ENCODE measurements around the gene BCKDHA.
"Not testable (repeated sequence)": the region's sequence is repeated elsewhere in the genome, so short reads cannot be mapped to it uniquely, and the experiment has no call there.

BCKDHA gene

DNA sequence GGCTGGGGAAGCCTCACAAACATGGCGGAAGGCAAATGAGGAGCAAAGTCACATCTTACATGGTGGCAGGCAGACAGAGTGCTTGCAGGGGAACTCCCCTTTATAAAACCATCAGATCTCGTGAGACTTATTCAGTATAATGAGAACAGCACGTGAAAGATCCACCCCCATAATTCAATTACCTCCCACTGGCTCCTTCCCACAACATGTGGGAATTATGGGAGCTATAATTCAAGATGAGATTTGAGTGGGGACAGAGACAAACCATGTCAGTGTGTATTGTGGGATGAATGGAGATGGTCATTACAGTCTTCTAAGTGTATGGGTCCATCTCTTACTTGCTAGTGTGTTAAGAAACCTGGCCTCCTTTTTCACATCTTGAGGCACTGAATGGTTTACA, 4.4 kb downstream of the BCKDHA start:
- Histone ChIP-seq H4K5ac (ENCODE audit: low read length) (no peak overlapping the region), H3K79me1 (ENCODE audit: low read length) (peaks cover 7% of the 10 kb centered on the region)
- WGBS (ENCODE audit: extremely low coverage, insufficient coverage, low lambda C conversion rate): no CpG with 5 or more reads among the region's 3 CpGs

DNA sequence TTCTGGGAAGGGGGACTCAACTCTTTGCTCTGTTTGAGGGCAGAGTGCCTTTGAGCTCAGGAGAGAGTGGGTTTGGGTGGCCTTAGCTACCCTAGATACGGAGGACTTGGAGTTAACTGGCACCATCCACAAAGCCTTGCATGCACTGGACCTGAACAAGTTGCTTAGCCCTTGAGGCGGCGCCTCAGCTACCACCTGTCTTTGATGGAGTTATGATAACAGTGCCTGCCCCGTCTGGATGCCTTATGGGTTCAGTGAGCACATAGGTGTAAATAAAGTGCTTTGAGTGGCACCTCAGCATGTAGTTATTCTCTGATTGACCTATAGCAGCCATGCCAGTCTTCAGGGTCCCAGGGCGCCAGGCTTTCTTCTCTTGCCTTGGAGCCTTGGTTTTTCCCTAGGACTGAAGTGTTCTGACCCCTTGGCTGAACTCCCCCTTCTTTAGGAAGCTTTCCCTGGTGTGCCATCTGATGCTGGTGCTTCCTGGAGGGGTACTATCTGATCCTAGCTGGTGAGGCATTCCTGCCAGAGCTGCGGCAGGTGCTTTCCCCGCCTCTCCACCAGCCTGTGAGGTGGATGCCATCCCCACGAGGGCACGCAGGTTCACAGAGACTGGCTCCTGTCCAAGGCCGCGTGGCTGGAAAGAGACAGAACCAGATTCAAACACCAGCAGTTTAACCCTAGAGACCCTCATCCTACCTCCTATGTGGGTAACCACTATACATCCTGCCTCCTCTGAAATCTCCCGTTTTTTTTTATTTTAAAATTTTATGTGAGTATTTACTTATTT, 5.8 kb downstream of the BCKDHA start:
- Histone ChIP-seq H3K18ac (ENCODE audit: low read length) (no peak overlapping the region), H3K36me3 (ENCODE audit: control insufficient read depth, insufficient read depth, low read length) (no peaks in the 10 kb centered on the region), H3K79me1 (ENCODE audit: low read length) (peaks cover 3% of the 10 kb centered on the region), H4K8ac (ENCODE audit: low read depth, low read length) (no peak overlapping the region), H3K4me2 (ENCODE audit: low read length) (no peak overlapping the region), H3K23ac (ENCODE audit: low read length) (no peak overlapping the region), H2BK5ac (ENCODE audit: low read length) (no peak overlapping the region), H3K9ac (ENCODE audit: low read length) (no peak overlapping the region), H4K5ac (ENCODE audit: low read length) (no peak overlapping the region), H2BK120ac (ENCODE audit: low read depth, low read length) (no peak overlapping the region), H3K4me3 (ENCODE audit: low read length) (no peak overlapping the region), H3K4me1 (ENCODE audit: control insufficient read depth, low read depth, low read length) (peaks cover 5% of the 10 kb centered on the region), H3K79me2 (ENCODE audit: control insufficient read depth, insufficient read depth, low read length) (peaks cover 3% of the 10 kb centered on the region), H3K27ac (ENCODE audit: low read depth, low read length) (no peak overlapping the region), H3K4ac (ENCODE audit: low read depth, low read length) (no peak overlapping the region), H2BK15ac (replicated peaks; ENCODE audit: low read depth) (no peak overlapping the region), H3K27me3 (ENCODE audit: insufficient read depth, low read length, poor library complexity) (no peaks in the 10 kb centered on the region), H3K56ac (ENCODE audit: low read length) (no peak overlapping the region), H2AK5ac (ENCODE audit: low read length) (no peak overlapping the region)
- no CpG with 5 or more reads among the region's 12 CpGs for WGBS (ENCODE audit: extremely low coverage, insufficient coverage, low lambda C conversion rate)
- DNase-seq: no peak

More for the DNA sequence above, 4.4 kb downstream of the BCKDHA start:
- no peak overlapping the region for H3K23ac ChIP-seq (ENCODE audit: low read length)
- H3K4me1 ChIP-seq (ENCODE audit: control insufficient read depth, low read depth, low read length): no peaks in the 10 kb centered on the region
- H3K56ac ChIP-seq (ENCODE audit: low read length): no peak overlapping the region
- no peak overlapping the region for H2BK5ac ChIP-seq (ENCODE audit: low read length)
- H3K9ac ChIP-seq (ENCODE audit: low read length): no peak overlapping the region
- no peak for DNase-seq
- no peak overlapping the region for H2BK15ac ChIP-seq (replicated peaks; ENCODE audit: low read depth)
- H3K27ac ChIP-seq (ENCODE audit: low read depth, low read length): no peak overlapping the region
- no peak overlapping the region for H2AK5ac ChIP-seq (ENCODE audit: low read length)
- no peak overlapping the region for H3K4ac ChIP-seq (ENCODE audit: low read depth, low read length)
- no peak overlapping the region for H3K4me2 ChIP-seq (ENCODE audit: low read length)
- H3K4me3 ChIP-seq (ENCODE audit: low read length): no peak overlapping the region
- H3K18ac ChIP-seq (ENCODE audit: low read length): no peak overlapping the region
- no peak overlapping the region for H2BK120ac ChIP-seq (ENCODE audit: low read depth, low read length)
- no peaks in the 10 kb centered on the region for H3K36me3 ChIP-seq (ENCODE audit: control insufficient read depth, insufficient read depth, low read length)
- peaks cover 8% of the 10 kb centered on the region for H3K79me2 ChIP-seq (ENCODE audit: control insufficient read depth, insufficient read depth, low read length)
- H4K8ac ChIP-seq (ENCODE audit: low read depth, low read length): no peak overlapping the region
- H3K27me3 ChIP-seq (ENCODE audit: insufficient read depth, low read length, poor library complexity): no peaks in the 10 kb centered on the region

DNA sequence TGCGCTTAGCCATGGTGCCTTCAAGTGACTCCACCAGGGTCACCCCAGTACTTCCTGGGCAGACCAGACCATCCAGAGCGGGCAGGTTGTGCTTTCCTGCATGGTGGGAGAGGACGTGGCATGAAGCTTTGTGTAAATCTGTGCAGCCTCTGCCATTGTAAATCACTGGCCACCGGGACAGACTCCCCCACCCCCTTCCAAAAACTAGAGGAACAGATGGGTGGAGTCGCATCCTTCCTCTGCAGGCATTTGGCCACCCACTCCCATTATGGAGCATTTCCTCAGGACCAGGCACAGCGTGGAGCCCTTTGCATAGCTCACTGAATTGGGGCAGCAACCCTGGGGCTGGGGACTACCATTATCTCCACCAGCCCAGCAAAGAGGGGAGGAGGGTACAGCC, 8.2 kb downstream of the BCKDHA start:
- Histone ChIP-seq H3K4me2 (ENCODE audit: low read length) (no peak overlapping the region), H3K18ac (ENCODE audit: low read length) (no peak overlapping the region), H2BK120ac (ENCODE audit: low read depth, low read length) (no peak overlapping the region), H3K79me2 (ENCODE audit: control insufficient read depth, insufficient read depth, low read length) (no peaks in the 10 kb centered on the region), H3K27me3 (ENCODE audit: insufficient read depth, low read length, poor library complexity) (no peaks in the 10 kb centered on the region), H2BK15ac (replicated peaks; ENCODE audit: low read depth) (no peak overlapping the region), H3K27ac (ENCODE audit: low read depth, low read length) (no peak overlapping the region), H3K4me1 (ENCODE audit: control insufficient read depth, low read depth, low read length) (peaks cover 5% of the 10 kb centered on the region), H3K36me3 (ENCODE audit: control insufficient read depth, insufficient read depth, low read length) (no peaks in the 10 kb centered on the region), H2BK5ac (ENCODE audit: low read length) (no peak overlapping the region), H4K5ac (ENCODE audit: low read length) (no peak overlapping the region), H2AK5ac (ENCODE audit: low read length) (no peak overlapping the region), H3K4me3 (ENCODE audit: low read length) (no peak overlapping the region), H4K8ac (ENCODE audit: low read depth, low read length) (no peak overlapping the region), H3K56ac (ENCODE audit: low read length) (no peak overlapping the region), H3K9ac (ENCODE audit: low read length) (no peak overlapping the region), H3K4ac (ENCODE audit: low read depth, low read length) (no peak overlapping the region), H3K23ac (ENCODE audit: low read length) (no peak overlapping the region), H3K79me1 (ENCODE audit: low read length) (no peaks in the 10 kb centered on the region)
- no CpG with 5 or more reads among the region's 6 CpGs for WGBS (ENCODE audit: extremely low coverage, insufficient coverage, low lambda C conversion rate)
- no peak for DNase-seq

GRCh38 chr19:41407271-41407670, 9.7 kb downstream of the BCKDHA start:
- no CpG with 5 or more reads among the region's 4 CpGs for WGBS (ENCODE audit: extremely low coverage, insufficient coverage, low lambda C conversion rate)
- Histone ChIP-seq H3K27ac (ENCODE audit: low read depth, low read length) (peak overlapping the region; percentile 71), H2BK15ac (replicated peaks; ENCODE audit: low read depth) (no peak overlapping the region)

GRCh38 chr19:41408256-41408655, 10.6 kb downstream of the BCKDHA start:
- no peak overlapping the region for H3K23ac ChIP-seq (ENCODE audit: low read length)
- H3K27me3 ChIP-seq (ENCODE audit: insufficient read depth, low read length, poor library complexity): no peaks in the 10 kb centered on the region
- no peaks in the 10 kb centered on the region for H3K79me1 ChIP-seq (ENCODE audit: low read length)
- H4K5ac ChIP-seq (ENCODE audit: low read length): no peak overlapping the region
- H3K4me3 ChIP-seq (ENCODE audit: low read length): no peak overlapping the region
- no peak overlapping the region for H2BK120ac ChIP-seq (ENCODE audit: low read depth, low read length)
- H3K56ac ChIP-seq (ENCODE audit: low read length): no peak overlapping the region
- H4K8ac ChIP-seq (ENCODE audit: low read depth, low read length): no peak overlapping the region
- no peaks in the 10 kb centered on the region for H3K36me3 ChIP-seq (ENCODE audit: control insufficient read depth, insufficient read depth, low read length)
- no peaks in the 10 kb centered on the region for H3K79me2 ChIP-seq (ENCODE audit: control insufficient read depth, insufficient read depth, low read length)
- no CpG with 5 or more reads among the region's 4 CpGs for WGBS (ENCODE audit: extremely low coverage, insufficient coverage, low lambda C conversion rate)
- H3K4me1 ChIP-seq (ENCODE audit: control insufficient read depth, low read depth, low read length): peaks cover 5% of the 10 kb centered on the region
- H2BK15ac ChIP-seq (replicated peaks; ENCODE audit: low read depth): no peak overlapping the region
- peak; percentile 59 for DNase-seq
- no peak overlapping the region for H2AK5ac ChIP-seq (ENCODE audit: low read length)
- H3K4me2 ChIP-seq (ENCODE audit: low read length): no peak overlapping the region
- no peak overlapping the region for H3K27ac ChIP-seq (ENCODE audit: low read depth, low read length)
- no peak overlapping the region for H2BK5ac ChIP-seq (ENCODE audit: low read length)
- no peak overlapping the region for H3K4ac ChIP-seq (ENCODE audit: low read depth, low read length)
- no peak overlapping the region for H3K18ac ChIP-seq (ENCODE audit: low read length)
- H3K9ac ChIP-seq (ENCODE audit: low read length): no peak overlapping the region

More at GRCh38 chr19:41407271-41407670, 9.7 kb downstream of the BCKDHA start:
- Histone ChIP-seq H4K8ac (ENCODE audit: low read depth, low read length) (no peak overlapping the region), H3K23ac (ENCODE audit: low read length) (no peak overlapping the region), H3K18ac (ENCODE audit: low read length) (no peak overlapping the region), H3K79me2 (ENCODE audit: control insufficient read depth, insufficient read depth, low read length) (no peaks in the 10 kb centered on the region), H3K4me1 (ENCODE audit: control insufficient read depth, low read depth, low read length) (peaks cover 5% of the 10 kb centered on the region), H3K4ac (ENCODE audit: low read depth, low read length) (no peak overlapping the region), H3K27me3 (ENCODE audit: insufficient read depth, low read length, poor library complexity) (no peaks in the 10 kb centered on the region), H3K9ac (ENCODE audit: low read length) (peak overlapping the region; percentile 50), H3K36me3 (ENCODE audit: control insufficient read depth, insufficient read depth, low read length) (no peaks in the 10 kb centered on the region), H3K56ac (ENCODE audit: low read length) (peak overlapping the region; percentile 60), H3K79me1 (ENCODE audit: low read length) (no peaks in the 10 kb centered on the region), H3K4me3 (ENCODE audit: low read length) (no peak overlapping the region), H3K4me2 (ENCODE audit: low read length) (no peak overlapping the region), H2AK5ac (ENCODE audit: low read length) (no peak overlapping the region), H4K5ac (ENCODE audit: low read length) (no peak overlapping the region), H2BK5ac (ENCODE audit: low read length) (no peak overlapping the region), H2BK120ac (ENCODE audit: low read depth, low read length) (no peak overlapping the region)
- peak; percentile 67 for DNase-seq

- not testable (repeated sequence) for H4K5ac ChIP-seq (ENCODE audit: low read length); H2BK5ac ChIP-seq (ENCODE audit: low read length); H3K4ac ChIP-seq (ENCODE audit: low read depth, low read length); H3K23ac ChIP-seq (ENCODE audit: low read length); H3K56ac ChIP-seq (ENCODE audit: low read length); H3K4me2 ChIP-seq (ENCODE audit: low read length); H3K36me3 ChIP-seq (ENCODE audit: control insufficient read depth, insufficient read depth, low read length); H3K4me1 ChIP-seq (ENCODE audit: control insufficient read depth, low read depth, low read length); H2AK5ac ChIP-seq (ENCODE audit: low read length); H3K79me1 ChIP-seq (ENCODE audit: low read length); H3K9ac ChIP-seq (ENCODE audit: low read length); H3K18ac ChIP-seq (ENCODE audit: low read length); H4K8ac ChIP-seq (ENCODE audit: low read depth, low read length); H2BK120ac ChIP-seq (ENCODE audit: low read depth, low read length); H3K27me3 ChIP-seq (ENCODE audit: insufficient read depth, low read length, poor library complexity); H3K27ac ChIP-seq (ENCODE audit: low read depth, low read length); H3K4me3 ChIP-seq (ENCODE audit: low read length); DNase-seq; H2BK15ac ChIP-seq (replicated peaks; ENCODE audit: low read depth); H3K79me2 ChIP-seq (ENCODE audit: control insufficient read depth, insufficient read depth, low read length)
- no CpG with 5 or more reads among the region's 5 CpGs for WGBS (ENCODE audit: extremely low coverage, insufficient coverage, low lambda C conversion rate)
Observed at GRCh38 chr19:41408846-41409245, 11.2 kb downstream of the BCKDHA start.

All from mesendoderm (in vitro differentiated cells).